ENCODE data around the gene LAD1.

LAD1 gene

GRCh38 chr1:201331166-201331565, 68.0 kb downstream of the LAD1 start:
- Histone ChIP-seq H3K79me2 (ENCODE audit: control insufficient read depth, low read length) (no peaks in the 10 kb centered on the region), H3K9me2 (replicated peaks; ENCODE audit: control insufficient read depth, low read length) (no peaks in the 10 kb centered on the region), H3K36me3 (ENCODE audit: control insufficient read depth, low read length) (no peaks in the 10 kb centered on the region), H3K27ac (ENCODE audit: low read depth, low read length) (no peak overlapping the region), H3K27me3 (ENCODE audit: control insufficient read depth, low read length) (no peaks in the 10 kb centered on the region), H3F3A (ENCODE audit: control insufficient read depth, insufficient read depth) (no peaks in the 10 kb centered on the region), H3K4me1 (ENCODE audit: control insufficient read depth, low read length) (no peaks in the 10 kb centered on the region), H3K4me3 (ENCODE audit: low read length) (no peak overlapping the region), H3K4me2 (ENCODE audit: low read length) (no peak overlapping the region), H3K9me3 (ENCODE audit: control insufficient read depth, insufficient read depth, low read length) (no peaks in the 10 kb centered on the region), H4K20me1 (ENCODE audit: control insufficient read depth, insufficient read depth, low read depth, low read length) (no peaks in the 10 kb centered on the region)
- TF ChIP-seq EZH2phosphoT487 (IDR thresholded peaks at IDR 0.05; ENCODE audit: borderline replicate concordance, low read length): no peak
- no peak for TF ChIP-seq CTCF (IDR thresholded peaks at IDR 0.05; ENCODE audit: low read depth, low read length, poor library complexity, severe bottlenecking)

Data from DOHH2 (cell line).